Retina (tissue), 1 donor: ENCODE data around the gene COX19.
A peak's percentile ranks its signal among the peaks of the same experiment; 100 is the strongest.

Experiments
- DNase-seq: peaks from one replicate; pipeline ENCODE4 v3.0.0-alpha.2; 2016

COX19 gene

DNA sequence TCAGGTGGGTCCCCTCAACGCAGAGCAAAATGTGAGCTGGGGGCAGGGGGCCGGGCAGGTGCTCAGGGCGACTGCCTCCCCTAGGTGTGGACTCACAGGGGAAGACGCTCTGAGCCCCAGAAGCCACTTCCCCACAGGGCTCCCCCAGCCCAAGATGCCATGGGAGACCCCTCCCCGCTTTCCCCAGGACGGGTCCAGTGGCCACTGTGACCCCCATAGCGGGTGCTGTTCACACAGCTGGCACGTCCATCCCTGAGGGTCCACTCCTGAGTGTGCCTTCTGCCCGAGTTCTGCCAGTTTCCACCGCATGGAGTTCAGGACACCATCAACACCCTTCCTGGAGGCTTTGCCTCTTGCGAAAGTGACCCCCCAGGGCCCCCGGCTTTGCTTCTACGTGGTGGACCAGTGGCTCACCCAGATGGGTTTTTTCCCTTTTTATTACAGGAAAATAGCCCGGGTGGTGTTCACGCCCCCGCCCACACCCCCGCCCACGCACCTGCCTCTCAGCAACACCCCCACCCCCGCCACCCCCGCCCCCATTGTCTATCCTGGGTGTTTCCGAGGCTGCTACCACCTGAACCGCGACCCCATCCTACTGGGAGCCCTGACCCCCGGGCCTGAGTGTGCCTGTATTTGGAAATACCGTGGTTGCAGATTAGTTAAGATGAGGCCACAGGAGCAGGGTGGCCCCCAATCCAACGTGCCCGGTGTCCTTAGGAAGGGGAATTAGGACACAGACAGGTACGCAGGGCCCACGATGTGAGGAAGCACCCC is 52.8 kb downstream of the COX19 start:
- no peak for DNase-seq

DNA sequence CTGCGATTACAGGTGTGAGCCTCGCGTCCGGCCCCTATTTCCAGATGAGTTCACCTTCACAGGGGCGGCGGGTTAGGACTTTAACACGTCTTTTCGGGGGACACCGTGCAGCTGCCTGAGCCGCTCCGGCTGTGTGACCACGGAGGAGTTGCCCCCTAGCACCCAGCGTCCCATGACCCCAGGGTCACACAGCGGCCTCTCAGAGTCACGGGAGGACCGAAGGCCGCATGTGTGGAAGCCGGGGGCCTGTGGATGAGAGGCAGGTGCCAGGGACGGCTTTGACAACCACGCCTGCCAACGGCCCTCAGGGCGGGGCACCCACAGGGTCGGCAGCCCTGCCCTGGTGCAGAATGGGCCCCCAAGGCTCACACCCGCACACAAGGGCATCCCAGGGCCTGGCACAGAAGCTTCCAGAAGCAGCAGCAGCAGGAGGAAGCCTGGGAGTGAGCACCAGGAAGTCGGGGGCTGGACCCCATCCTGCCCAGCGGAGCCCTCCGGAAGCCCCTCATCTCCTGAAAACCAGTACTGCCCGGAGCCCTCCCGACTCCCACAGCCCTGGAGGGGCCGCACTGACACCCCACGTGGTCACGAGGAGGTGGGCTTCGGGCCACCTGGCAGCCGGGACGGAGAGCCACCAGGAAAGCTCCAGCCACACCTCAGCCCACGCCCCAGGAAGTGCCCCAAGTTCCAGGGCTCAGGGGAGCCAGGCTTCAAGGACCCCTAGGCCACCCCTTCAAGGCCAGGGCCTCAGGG is 53.6 kb downstream of the COX19 start:
- no peak for DNase-seq

- no peak for DNase-seq
Observed at GRCh38 chr7:921071-921461, 54.3 kb downstream of the COX19 start.

- no peak for DNase-seq
Observed at GRCh38 chr7:920351-921070, 54.8 kb downstream of the COX19 start.

DNA sequence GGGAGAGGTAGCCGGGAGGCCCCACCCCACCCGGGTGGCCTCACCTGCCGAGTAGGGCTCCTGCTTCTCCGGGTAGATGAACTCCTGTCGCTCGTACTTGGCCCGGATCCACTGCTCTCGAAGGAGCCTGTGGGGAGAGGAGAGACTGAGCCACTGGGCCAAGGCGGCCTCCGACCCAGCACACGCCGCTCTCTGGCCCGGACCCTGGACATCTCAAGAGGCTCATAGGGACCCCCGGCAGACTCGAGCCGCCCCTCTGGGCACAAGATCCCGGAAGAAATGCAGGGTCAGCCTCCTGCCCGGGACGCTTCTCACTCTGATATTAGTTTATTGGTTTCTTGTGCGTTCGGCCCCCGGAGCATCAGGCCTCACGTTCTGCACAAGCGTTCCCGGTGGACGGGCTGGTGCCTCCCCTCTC is 55.4 kb downstream of the COX19 start:
- no peak for DNase-seq

- no peak for DNase-seq
Observed at GRCh38 chr7:919114-919442, 56.3 kb downstream of the COX19 start.

DNA sequence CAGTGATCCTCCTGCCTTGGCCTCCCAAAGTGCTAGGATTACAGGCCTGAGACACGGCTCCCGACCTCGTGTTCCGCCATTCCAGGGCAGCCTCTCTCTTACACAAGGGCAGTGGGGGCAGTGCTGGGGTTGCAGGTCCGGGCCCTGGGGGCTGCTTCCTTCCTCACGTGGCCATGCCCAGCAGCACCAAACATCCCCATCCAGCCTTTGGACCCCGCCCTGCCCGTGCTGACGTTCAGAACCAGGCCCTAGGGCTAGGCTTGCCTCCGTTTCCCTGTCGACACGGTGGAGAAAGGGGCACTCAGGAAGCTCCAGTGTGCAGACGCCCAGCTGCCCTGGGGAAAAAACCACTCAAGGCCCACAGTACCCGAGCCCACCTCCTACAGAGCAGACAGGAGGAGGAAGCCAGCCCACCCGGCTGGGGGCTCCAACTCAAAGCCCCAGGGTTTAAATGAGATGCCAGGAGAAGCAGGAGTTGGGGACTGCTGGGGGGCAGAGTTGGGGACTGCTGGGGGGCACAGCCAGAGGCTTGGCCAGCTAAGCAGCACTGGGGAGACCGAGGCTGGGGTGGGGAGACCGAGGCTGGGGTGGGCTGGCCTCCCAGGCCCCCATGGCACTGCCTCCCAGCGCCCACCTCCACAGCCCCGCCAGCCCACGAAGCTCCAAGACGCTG is 56.8 kb downstream of the COX19 start:
- DNase-seq: no peak

DNA sequence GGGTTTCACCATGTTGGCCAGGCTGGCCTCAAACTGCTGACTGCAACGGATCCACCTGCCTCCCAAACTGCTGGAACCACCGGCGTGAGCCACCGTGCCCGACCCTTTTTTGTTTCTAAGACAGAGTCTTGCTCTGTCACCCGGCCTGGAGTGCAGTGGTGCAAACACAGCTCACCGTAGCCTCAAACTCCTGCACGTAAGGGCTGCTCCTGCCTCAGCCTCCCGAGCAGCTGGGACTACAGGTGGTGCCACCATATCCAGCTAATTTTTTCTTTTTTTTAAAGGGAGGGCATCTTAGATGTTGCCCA is 57.3 kb downstream of the COX19 start:
- DNase-seq: no peak

- DNase-seq: no peak
Observed at GRCh38 chr7:917255-918117, 57.9 kb downstream of the COX19 start.

DNA sequence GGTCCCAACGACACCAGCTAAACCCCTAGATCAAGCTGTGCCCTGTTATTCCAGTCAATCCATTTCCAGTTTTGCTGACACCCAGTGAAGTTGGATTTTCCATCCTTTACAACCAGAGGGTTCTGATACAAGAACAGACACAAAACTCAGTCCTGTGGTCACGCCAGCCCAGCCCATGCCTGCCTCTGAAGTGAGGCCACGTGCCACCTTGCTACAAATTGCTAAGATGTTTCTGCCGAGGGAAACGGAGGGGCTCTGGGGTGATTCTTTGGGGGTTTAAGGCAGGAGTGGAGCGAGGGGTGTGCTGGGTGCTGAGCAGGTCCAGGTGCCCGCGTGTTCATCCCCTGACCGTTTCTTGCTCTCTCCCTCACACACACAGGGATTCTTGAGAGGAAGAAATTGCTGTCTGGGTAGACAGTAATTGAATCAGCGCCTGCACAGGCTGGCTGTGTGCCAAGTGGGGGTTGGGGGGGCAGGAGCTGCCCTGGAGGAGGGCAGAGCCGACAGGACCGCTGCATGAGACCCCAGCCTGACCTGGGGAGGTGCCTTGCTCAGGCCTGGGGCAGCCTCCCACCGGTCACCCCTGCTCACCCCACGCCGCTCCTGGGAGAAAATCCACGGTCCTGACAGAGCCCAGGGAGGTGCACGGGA is 58.9 kb downstream of the COX19 start:
- DNase-seq: peak; percentile 59
